GM23338 (cell line): ENCODE results near the gene TMEM9. TPM values are rescaled to one million over a fixed set of nuclear protein-coding genes. Genes with fewer than 3 reads are reported as not detected.
A peak's percentile ranks its signal among the peaks of the same experiment; 100 is the strongest.

Experiments used
- ATAC-seq: fragments of 200-7000 bp; cut with Tn5 transposase; 3 replicates; pipeline ENCODE4 v1.9.1; 2020
- DNase-seq: peaks from one replicate; pipeline ENCODE4 v3.0.0-alpha.2; 2015; ENCODE audit warnings: low spot score
- H2AFZ ChIP-seq: fragments of 200-600 bp; sonication (generic); 2 replicates; pipeline ENCODE4 v1.8.0; 2016; ENCODE audit warnings: antibody characterized with exemption, mild to moderate bottlenecking, moderate library complexity
- H3F3A ChIP-seq: fragments of 200-600 bp; sonication (generic); replicated peaks from 2 replicates; pipeline ENCODE4 v1.8.0; 2017; ENCODE audit warnings: antibody characterized with exemption, mixed run types, low read depth
- H3K27ac ChIP-seq: fragments of 200-600 bp; sonication (generic); 2 replicates; pipeline ENCODE4 v1.6.1; 2016; ENCODE audit warnings: low read depth
- H3K27me3 ChIP-seq: fragments of 200-600 bp; sonication (generic); 2 replicates; pipeline ENCODE4 v1.8.0; 2016; ENCODE audit warnings: mild to moderate bottlenecking, mixed run types, moderate library complexity; ENCODE audit not compliant: insufficient read depth
- H3K36me3 ChIP-seq: fragments of 200-600 bp; sonication (generic); 2 replicates; pipeline ENCODE4 v1.8.0; 2016; ENCODE audit warnings: mild to moderate bottlenecking; ENCODE audit not compliant: insufficient read depth
- H3K4me1 ChIP-seq: fragments of 200-600 bp; sonication (generic); 2 replicates; pipeline ENCODE4 v1.8.0; 2016; ENCODE audit warnings: mild to moderate bottlenecking, moderate library complexity; ENCODE audit not compliant: insufficient read depth
- H3K4me2 ChIP-seq: fragments of 200-600 bp; sonication (generic); 2 replicates; pipeline ENCODE4 v1.7.1; 2017; ENCODE audit warnings: mixed run types
- H3K4me3 ChIP-seq: fragments of 200-600 bp; sonication (generic); 2 replicates; pipeline ENCODE4 v1.6.1; 2016; ENCODE audit warnings: mixed run types
- H3K79me2 ChIP-seq: fragments of 200-600 bp; sonication (generic); replicated peaks from 2 replicates; pipeline ENCODE4 v1.8.0; 2017; ENCODE audit warnings: mild to moderate bottlenecking; ENCODE audit not compliant: insufficient read depth
- H3K9me2 ChIP-seq: fragments of 200-600 bp; sonication (generic); 2 replicates; pipeline ENCODE4 v1.8.0; 2017; ENCODE audit not compliant: insufficient read depth
- H4K20me1 ChIP-seq: fragments of 200-600 bp; sonication (generic); replicated peaks from 2 replicates; pipeline ENCODE4 v1.8.0; 2017; ENCODE audit warnings: mild to moderate bottlenecking; ENCODE audit not compliant: insufficient read depth
- H3K27ac Mint-ChIP-seq: 2 replicates; pipeline ENCODE4 v1.8.0; 2020; ENCODE audit warnings: inconsistent platforms, mild to moderate bottlenecking, moderate library complexity, mixed read lengths
- H3K27me3 Mint-ChIP-seq: 3 replicates; pipeline ENCODE4 v1.8.0; 2022; ENCODE audit warnings: low read depth, mild to moderate bottlenecking, moderate library complexity, mixed read lengths, inconsistent platforms; ENCODE audit not compliant: insufficient read depth, poor library complexity
- H3K36me3 Mint-ChIP-seq: 3 replicates; pipeline ENCODE4 v1.8.0; 2021; ENCODE audit warnings: low read depth, mild to moderate bottlenecking, inconsistent platforms, moderate library complexity, mixed read lengths
- H3K4me1 Mint-ChIP-seq: 3 replicates; pipeline ENCODE4 v1.8.0; 2020; ENCODE audit warnings: mild to moderate bottlenecking, inconsistent platforms, mixed read lengths
- H3K4me3 Mint-ChIP-seq: 3 replicates; pipeline ENCODE4 v1.8.0; 2021; ENCODE audit warnings: moderate library complexity, mild to moderate bottlenecking, inconsistent platforms, mixed read lengths
- H3K9me3 Mint-ChIP-seq: 3 replicates; pipeline ENCODE4 v1.8.0; 2020; ENCODE audit warnings: moderate library complexity, mild to moderate bottlenecking, inconsistent platforms, mixed read lengths
- CREB1 ChIP-seq: fragments of 250-450 bp; sonication (Bioruptor Pico); IDR thresholded peaks from 2 replicates; pipeline ENCODE4 v1.5.0; 2020; ENCODE audit warnings: low read depth, mild to moderate bottlenecking, moderate library complexity
- EZH2 ChIP-seq: fragments of 200-600 bp; sonication (generic); IDR thresholded peaks from one replicate; pipeline ENCODE4 v1.8.0; 2017; ENCODE audit warnings: antibody characterized with exemption, mild to moderate bottlenecking, low read depth; ENCODE audit not compliant: unreplicated experiment
- EZH2phosphoT487 ChIP-seq: fragments of 200-600 bp; sonication (generic); IDR thresholded peaks from one replicate; pipeline ENCODE4 v1.8.1; 2018; ENCODE audit warnings: antibody characterized with exemption; ENCODE audit not compliant: unreplicated experiment
- JUNB ChIP-seq: IDR thresholded peaks from one replicate; pipeline ENCODE4 v1.6.1; 2016; ENCODE audit warnings: antibody characterized with exemption; ENCODE audit not compliant: unreplicated experiment
- NANOG ChIP-seq: IDR thresholded peaks from 2 replicates; pipeline ENCODE4 v1.6.1; 2016; ENCODE audit warnings: antibody characterized with exemption, borderline replicate concordance
- POLR2AphosphoS5 ChIP-seq: IDR thresholded peaks from 2 replicates; pipeline ENCODE4 v1.6.1; 2016; ENCODE audit warnings: antibody characterized with exemption, low read depth
- STAT1 ChIP-seq: IDR thresholded peaks from one replicate; pipeline ENCODE4 v1.6.1; 2016; ENCODE audit warnings: antibody characterized with exemption; ENCODE audit not compliant: unreplicated experiment
- ZNF114 ChIP-seq: fragments of 250-450 bp; sonication (Bioruptor Pico); IDR thresholded peaks from 2 replicates; pipeline ENCODE4 v1.5.0; 2020; ENCODE audit warnings: mild to moderate bottlenecking, moderate library complexity
- ZNF331 ChIP-seq: fragments of 250-450 bp; sonication (Bioruptor Pico); IDR thresholded peaks from 2 replicates; pipeline ENCODE4 v1.5.0; 2020; ENCODE audit warnings: low read depth, mild to moderate bottlenecking, moderate library complexity
- polyA plus RNA-seq: library from polyadenylated mRNA; unstranded; fragments of >200 nt; fragmentation: Nextera tagmentation; extraction: Ambion mirVana; gene quantifications from 2 replicates; pipeline ENCODE4 v1.2.1, GENCODE V29; 2016
- total RNA-seq: library from RNA; depleted of rRNA; stranded (reverse); fragments of >200 nt; shearing (Covaris generic); gene quantifications from 2 replicates; pipeline ENCODE4 v1.2.3, GENCODE V29; 2014
- TF ChIP-seq, protein P1 (sequence below), 2 experiments: fragments of 200-600 bp in 1 of 2; sonication (generic) in 1 of 2; conservative IDR thresholded peaks; 2 replicates each; pipeline versions ENCODE4 v1.5.1 to v1.6.1; 2016 to 2017; ENCODE audit warnings: antibody characterized with exemption in 2 of 2, low read depth in 2 of 2, mild to moderate bottlenecking in 2 of 2, moderate library complexity in 1 of 2
- TF ChIP-seq, protein P2 (sequence below): IDR thresholded peaks from 2 replicates; pipeline ENCODE4 v1.6.1; 2016; ENCODE audit warnings: antibody characterized with exemption

Gene TMEM9
- total and polyA plus RNA-seq, 2 experiments from 2014 or later = 78.6 to 147 TPM

DNA sequence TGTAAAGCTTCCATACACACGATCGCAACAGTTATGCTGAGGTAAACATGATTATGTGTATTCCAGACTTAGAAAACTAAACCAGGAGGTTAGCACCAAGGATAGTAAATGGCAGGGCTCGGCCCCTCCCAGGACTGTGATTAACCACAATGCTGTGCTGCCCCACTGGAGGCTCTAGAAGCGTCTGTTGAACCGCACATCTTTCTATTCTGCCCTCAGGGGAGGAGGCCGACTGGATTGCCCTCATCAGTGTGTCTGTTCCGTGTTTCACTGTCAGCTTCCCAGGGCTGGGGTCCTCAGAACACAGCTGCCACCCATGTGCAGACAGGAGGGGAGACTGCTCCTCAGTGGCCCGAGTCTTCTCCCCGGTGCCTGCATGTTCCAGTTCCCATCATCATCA lies 14.5 kb downstream of the TMEM9 start (continued):
- TF ChIP-seq, protein P1, sequence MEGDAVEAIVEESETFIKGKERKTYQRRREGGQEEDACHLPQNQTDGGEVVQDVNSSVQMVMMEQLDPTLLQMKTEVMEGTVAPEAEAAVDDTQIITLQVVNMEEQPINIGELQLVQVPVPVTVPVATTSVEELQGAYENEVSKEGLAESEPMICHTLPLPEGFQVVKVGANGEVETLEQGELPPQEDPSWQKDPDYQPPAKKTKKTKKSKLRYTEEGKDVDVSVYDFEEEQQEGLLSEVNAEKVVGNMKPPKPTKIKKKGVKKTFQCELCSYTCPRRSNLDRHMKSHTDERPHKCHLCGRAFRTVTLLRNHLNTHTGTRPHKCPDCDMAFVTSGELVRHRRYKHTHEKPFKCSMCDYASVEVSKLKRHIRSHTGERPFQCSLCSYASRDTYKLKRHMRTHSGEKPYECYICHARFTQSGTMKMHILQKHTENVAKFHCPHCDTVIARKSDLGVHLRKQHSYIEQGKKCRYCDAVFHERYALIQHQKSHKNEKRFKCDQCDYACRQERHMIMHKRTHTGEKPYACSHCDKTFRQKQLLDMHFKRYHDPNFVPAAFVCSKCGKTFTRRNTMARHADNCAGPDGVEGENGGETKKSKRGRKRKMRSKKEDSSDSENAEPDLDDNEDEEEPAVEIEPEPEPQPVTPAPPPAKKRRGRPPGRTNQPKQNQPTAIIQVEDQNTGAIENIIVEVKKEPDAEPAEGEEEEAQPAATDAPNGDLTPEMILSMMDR (conservative IDR thresholded peaks at IDR 0.05; ENCODE audit: low read depth in 2 of 2) = no peak
- no peak for TF ChIP-seq ZNF114 (CRISPR knock-in tag)
- no peak for TF ChIP-seq EZH2
- TF ChIP-seq STAT1 = no peak
- no peak for TF ChIP-seq POLR2AphosphoS5
- TF ChIP-seq, protein P2, sequence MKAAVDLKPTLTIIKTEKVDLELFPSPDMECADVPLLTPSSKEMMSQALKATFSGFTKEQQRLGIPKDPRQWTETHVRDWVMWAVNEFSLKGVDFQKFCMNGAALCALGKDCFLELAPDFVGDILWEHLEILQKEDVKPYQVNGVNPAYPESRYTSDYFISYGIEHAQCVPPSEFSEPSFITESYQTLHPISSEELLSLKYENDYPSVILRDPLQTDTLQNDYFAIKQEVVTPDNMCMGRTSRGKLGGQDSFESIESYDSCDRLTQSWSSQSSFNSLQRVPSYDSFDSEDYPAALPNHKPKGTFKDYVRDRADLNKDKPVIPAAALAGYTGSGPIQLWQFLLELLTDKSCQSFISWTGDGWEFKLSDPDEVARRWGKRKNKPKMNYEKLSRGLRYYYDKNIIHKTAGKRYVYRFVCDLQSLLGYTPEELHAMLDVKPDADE = no peak
- TF ChIP-seq NANOG = no peak
- no peak for TF ChIP-seq EZH2phosphoT487
- TF ChIP-seq CREB1 = no peak
- no peak for TF ChIP-seq ZNF331 (CRISPR knock-in tag)

DNA sequence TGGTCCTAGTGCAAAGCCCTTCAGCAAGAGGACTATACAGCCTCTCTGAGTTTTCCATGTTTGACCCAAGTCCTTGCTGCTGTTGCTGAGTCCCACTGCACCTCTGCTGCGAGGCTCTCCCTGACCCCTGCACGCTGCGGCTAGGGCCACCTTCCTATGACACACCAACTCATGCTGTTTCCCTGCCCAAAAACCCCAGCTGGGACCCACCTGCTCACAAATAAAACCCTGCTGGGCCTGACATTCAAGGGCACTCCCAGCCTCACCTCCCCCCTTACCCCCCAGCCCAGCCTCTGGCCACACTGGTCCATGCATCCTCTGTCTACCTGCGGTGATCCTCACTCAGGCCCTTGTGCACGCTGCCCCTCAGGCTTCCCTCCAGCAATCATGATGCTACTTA lies 15.0 kb downstream of the TMEM9 start:
- H3K4me3 Mint-ChIP-seq = no peak overlapping the region
- 0 out of 2 replicates have a peak overlapping the region, but pooled peaks have one; percentile 17 for H3K27ac Mint-ChIP-seq
- Histone ChIP-seq H3K4me1 (no peaks in the 10 kb centered on the region), H3K27ac (no peak overlapping the region), H3K27me3 (no peaks in the 10 kb centered on the region), H3K79me2 (no peaks in the 10 kb centered on the region), H3K4me3 (no peak overlapping the region), H3K9me2 (no peaks in the 10 kb centered on the region), H4K20me1 (peaks cover 5% of the 10 kb centered on the region; the same call in 1 of the 2 replicates), H3K36me3 (peaks cover 6% of the 10 kb centered on the region), H3F3A (no peaks in the 10 kb centered on the region), H3K4me2 (no peak overlapping the region), H2AFZ (no peak overlapping the region)
- peaks cover 6% of the 10 kb centered on the region for H3K27me3 Mint-ChIP-seq
- no peaks in the 10 kb centered on the region for H3K9me3 Mint-ChIP-seq
- no peak for DNase-seq
- H3K36me3 Mint-ChIP-seq = peaks cover 73% of the 10 kb centered on the region
- no peaks in the 10 kb centered on the region; the same call in 2 of the 3 replicates for H3K4me1 Mint-ChIP-seq
- TF ChIP-seq EZH2 = no peak
- TF ChIP-seq, protein P2 = no peak
- TF ChIP-seq EZH2phosphoT487 = no peak
- no peak for TF ChIP-seq JUNB
- TF ChIP-seq, protein P1 (conservative IDR thresholded peaks at IDR 0.05; ENCODE audit: low read depth in 2 of 2) = no peak
- no peak for TF ChIP-seq NANOG
- no peak for ATAC-seq
